Medulla oblongata (tissue), 1 donor: ENCODE results near the gene CBFB.
A peak's percentile ranks its signal among the peaks of the same experiment; 100 is the strongest.
"Not testable (repeated sequence)": the region's sequence is repeated elsewhere in the genome, so short reads cannot be mapped to it uniquely, and the experiment has no call there.

Experiments
- DNase-seq: peaks from one replicate; pipeline ENCODE4 v3.0.0-alpha.2; 2015; ENCODE audit errors: extremely low spot score

Gene CBFB

DNA sequence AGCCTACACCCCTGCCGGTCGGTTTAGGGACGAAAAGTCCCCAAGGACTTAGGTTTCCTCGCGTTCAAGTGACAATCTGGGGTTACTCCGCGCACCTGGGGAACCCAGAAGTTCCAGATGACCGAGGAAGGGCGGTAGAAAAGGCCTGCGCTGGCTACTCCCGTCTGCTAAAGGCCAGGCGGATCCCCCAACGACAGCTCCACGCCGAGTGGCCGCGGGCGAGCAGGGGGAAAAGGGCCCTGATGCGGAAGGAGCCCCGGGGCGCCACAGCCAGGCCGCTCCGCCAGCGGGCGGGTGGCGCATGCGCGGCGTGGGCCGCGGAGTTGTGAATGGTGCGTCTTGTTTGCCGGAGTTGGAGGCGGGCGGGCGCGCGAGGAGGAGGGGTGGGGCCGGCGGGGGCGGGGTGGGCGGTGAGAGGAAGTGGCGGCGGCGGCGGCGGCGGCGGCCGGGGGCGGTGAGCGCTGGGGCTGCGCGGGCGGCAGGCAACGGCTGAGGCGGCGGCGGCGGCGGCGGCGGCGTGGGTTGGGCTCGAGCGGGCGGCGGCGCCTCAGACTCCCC, at the start of gene CBFB:
CBFB (plus strand) TSS at position 454 of the 558 bp plus-strand sequence. CDS start 259 bp downstream, outside the sequence.
- DNase-seq = peak; percentile 91

DNA sequence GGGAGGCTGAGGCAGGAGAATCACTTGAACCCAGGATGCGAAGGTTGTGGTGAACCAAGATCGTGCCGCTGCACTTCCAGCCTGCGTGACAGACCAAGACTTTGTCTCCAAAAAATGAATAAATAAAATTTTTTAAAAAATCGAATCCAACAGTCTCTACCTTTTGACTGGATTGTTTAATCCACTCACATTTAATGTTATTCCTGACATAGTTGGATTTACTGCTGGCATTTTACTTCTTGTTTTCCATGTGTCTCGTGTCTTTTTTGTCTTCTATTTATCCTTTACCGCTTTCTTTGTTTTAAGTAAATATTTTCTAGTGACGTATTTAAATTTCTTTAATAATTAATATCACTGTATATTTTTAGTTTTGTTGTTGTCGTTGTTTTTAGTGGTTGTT, 45.9 kb upstream of the CBFB start:
- DNase-seq = no peak

DNA sequence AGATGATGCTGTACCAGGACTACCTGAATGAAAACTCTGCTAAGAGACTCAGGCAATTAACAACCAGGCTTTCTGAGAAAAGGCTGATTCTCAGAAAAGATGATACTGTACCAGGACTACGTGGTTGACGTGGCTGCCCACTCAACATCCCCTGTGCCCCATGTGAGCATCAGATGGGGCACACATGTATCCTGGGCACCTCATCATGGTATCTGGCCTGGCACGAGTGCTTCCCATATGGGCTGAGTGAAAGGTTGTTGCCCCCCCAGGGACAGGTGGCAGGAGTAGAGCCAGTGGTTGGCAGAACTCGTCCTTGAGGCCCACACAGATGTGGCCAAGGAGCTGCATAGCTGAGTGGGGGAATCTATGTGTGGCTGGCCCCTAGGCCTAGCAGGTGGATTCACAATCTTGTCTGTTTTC, 44.0 kb upstream of the CBFB start:
- DNase-seq = no peak

DNA sequence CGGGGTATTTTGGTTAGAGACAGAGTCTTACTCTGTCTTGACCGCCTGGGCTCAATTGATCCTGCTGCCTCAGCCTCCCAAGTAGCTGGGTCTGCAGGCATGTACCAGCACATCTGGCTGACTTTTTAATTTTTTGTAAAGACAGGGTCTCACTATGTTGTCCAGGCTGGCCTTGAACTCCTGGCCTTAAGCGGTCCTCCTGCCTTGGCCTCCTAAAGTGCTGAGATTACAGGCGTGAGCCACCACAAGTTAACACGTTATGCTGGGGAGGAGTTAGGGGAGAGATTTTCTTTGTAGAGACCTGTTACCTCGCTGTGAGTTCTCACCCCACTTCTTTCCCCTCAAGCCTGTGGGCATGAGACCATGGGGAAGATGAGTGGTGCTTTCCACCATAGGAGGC, 42.4 kb upstream of the CBFB start:
- no peak for DNase-seq

DNA sequence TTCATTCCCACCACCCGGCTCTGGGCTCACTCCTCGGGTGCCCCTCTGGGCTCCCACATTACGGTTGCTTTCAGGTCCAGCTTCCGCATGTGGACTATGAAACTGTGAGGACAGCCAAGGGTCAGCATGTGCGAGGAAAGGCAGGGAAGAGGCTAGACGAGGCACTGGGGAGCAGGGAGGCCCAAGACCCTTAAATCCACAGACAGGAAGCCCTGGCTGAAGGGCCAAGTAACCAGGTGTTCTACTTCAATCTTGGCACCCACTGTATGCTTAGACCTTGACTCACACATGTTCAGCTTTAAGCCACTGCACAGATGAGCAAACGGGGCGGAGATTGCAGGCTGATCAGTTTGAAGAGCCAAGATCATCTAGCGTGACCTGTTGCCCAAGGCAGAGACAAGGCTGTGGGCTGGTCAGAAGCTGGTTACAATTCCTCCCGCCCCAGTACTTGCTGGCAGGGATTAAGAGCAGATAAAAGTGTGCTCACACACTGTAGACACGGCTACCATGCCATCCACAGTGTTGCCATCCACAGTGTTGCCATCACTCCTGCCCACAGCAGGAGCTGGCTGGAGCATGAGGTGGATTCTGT, 40.7 kb upstream of the CBFB start, which contains the start of gene CES4A:
CES4A (plus strand) TSS at position 393 of the 592 bp plus-strand sequence; CDS start at position 577, 184 bp downstream.
- DNase-seq = no peak

DNA sequence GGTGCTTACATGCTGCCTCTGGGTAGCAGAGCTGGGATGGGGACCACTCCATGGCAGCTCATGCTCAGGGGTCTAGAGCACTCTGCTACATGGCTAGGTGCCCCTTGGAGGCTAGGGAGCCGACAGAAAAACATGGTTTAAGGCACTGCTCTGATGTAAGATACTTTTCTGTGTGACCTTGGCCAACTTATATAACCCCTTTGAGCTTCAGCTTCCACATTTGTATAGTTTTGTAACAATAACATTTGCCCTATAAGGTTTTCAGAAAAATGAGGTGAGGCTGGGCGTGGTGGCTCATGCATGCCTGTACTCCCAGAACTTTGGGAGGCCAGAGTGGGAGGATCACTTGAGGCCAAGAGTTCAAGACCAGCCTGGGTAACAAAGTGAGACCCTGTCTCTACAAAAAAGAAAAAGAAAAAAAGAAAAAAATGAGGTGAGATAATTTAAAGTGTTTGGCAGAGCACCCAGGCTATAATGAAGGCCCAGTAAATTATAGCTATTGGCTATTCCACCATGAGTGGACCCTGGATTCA, 37.3 kb upstream of the CBFB start:
- DNase-seq = no peak

DNA sequence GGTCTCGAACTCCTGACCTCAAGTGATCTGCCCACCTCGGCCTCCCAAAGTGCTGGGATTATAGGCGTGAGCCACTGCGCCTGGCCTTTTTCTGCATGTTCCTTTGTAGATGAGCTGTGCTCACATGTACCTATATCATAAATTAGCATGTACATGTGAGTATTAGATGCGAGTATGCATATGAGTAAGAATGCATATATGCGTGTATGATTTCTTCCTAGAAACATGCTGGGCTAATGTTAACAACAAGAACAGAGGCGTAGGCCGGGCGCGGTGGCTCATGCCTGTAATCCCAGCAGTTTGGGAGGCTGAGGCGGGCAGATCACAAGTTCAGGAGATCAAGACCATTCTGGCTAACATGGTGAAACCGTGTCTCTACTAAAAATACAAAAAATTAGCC, 35.4 kb upstream of the CBFB start:
- DNase-seq = not testable (repeated sequence)

DNA sequence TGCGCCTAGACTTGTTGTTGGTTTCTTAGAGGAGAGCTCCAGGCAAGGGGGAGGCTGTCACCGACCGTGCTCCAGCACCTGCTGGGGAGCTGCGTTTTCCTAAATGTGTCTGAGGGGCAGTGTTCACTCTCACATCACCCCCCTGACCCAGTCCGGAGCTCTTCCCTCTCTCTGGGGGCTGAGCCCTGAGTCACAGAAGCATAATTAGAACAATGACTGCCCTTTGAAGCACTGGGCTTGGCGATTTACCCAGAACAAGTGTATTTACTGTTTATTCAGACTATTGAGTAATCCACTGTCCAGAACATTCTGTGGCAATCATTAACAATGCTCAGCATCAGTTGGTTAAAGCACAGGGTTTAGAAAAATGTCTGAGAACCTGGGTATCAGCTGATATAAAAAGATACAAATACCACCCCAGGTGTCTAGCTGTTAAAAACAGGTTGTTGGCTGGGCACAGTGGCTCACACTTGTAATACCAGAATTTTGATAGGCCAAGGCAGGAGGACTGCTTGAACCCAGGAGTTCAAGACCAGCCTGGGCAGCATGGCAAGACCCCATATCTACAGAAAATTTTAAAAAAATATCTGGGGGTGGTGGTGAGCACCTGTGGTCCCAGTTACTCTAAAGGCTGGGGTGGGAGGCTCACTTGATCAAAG, 32.5 kb upstream of the CBFB start:
- peak; percentile 97 for DNase-seq

DNA sequence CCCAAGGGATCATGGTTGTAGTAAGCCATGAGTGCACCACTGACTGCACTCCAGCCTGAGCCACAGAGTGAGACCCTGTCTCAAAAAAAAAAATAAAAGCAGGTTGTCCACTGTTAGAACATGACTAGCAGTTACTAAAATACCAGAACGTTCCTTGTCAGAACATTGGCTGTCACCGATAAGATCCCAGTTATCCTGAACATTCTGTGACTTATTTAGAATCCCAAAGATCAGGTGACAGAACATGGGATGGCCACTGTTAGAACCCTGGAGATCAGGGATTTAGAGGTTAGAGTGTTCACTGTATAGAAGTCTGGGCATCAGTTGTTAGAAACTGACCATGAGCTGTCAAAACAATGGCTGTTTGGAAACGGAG, 32.0 kb upstream of the CBFB start:
- peak; percentile 48 for DNase-seq

DNA sequence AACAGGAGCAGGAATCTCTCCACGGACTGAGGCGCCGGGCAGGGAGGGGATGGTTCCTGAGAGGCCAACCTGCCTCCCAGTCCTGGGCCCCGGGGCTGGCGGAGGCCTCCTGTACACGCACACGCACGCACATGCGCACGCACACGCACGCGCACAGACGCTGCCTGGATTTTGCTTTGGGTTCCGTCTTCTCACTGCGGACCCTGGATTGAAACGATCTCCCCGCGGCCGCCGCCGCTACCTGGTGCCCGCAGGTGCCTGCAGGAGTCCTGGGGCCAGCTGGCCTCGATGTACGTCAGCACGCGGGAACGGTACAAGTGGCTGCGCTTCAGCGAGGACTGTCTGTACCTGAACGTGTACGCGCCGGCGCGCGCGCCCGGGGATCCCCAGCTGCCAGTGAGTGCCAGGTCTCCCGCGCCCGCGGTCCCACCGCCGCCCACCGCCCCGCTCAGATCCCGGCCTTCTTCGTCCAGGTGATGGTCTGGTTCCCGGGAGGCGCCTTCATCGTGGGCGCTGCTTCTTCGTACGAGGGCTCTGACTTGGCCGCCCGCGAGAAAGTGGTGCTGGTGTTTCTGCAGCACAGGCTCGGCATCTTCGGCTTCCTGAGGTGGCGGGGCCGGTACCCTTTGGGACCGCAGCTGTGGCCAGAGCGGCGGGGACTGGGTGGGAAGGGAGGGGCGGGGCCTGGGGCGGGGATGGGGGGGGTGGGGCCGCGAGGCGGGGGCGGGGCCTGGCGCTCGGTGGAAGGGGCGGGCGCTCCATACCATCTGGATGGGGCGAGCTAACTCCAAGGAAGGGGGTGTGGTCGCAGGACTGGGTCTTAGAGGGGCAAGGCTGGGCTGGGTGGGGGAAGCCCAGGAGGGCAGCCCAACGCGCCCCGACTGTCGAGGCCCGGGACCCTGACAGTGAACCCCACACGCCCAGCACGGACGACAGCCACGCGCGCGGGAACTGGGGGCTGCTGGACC, 28.3 kb upstream of the CBFB start:
- peak; percentile 43 for DNase-seq

DNA sequence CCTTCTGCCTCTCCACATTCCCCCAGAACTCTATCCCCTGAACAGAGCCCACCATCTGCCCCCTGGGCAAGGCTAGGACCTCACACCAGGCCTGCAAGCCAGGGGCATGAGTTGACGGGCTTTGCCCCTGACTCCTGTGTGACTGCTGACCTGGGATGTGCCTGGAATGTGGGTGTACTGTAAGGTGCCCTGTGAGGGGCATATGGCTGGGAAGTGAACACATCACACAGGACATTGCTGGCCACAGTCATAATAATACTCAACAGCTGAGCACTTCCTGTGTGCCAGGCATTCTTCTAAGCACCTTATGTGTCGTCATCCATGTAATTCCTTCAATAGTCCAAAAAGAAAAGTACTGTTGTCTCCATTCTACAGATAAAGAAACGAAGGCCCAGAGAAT, 27.2 kb upstream of the CBFB start:
- no peak for DNase-seq

DNA sequence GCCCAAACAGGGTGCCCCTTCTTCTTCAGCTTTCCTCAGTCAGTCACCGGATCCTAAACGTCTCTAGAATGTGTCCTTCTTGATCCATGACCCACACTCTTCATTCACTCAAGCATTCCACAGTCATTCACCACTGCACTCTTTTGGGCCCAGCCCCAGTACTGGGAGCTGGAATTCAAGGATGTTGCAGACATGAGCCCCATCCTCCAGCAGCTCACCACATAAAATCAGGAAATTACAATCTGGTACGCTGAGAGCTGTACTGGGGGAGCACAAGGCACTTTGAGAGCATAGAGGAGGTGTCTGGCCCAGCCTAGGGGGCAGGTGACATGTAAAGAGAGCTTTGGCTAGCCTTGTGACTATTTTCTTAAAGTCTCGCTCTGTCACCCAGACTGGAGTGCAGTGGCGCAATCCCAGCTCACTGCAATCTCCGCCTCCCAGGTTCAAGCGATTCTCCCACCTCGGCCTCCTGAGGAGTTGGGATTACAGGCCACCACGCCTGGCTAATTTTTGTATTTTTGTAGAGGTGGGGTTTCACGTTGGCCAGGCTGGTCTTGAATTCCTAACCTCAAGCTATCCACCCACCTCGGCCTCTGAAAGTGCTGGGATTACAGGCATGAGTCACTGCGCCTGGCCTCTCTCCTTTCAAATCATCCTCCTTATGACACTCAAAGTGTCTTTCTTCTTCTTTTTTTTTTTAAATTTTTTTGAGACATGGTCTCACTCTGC, 21.9 kb upstream of the CBFB start:
- DNase-seq = no peak

DNA sequence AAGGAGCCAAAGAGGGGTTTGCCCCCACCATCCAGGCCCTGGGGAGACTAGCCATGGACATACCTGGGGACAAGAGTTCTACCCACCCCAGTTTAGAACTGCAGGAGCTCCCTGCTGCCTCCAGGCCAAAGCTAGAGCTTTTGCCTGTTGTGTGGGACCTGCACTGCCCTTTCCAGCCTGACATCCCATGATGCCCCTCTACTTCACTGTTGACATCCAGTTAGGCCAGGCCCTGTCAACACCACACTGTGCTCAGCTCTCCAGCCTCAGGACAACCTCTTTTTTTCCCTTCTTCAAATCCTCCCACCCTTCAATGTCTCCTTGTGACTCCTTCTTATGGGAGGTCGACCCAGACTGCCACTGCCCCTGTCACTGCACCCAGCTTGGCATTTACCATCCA, 19.8 kb upstream of the CBFB start:
- DNase-seq = no peak

DNA sequence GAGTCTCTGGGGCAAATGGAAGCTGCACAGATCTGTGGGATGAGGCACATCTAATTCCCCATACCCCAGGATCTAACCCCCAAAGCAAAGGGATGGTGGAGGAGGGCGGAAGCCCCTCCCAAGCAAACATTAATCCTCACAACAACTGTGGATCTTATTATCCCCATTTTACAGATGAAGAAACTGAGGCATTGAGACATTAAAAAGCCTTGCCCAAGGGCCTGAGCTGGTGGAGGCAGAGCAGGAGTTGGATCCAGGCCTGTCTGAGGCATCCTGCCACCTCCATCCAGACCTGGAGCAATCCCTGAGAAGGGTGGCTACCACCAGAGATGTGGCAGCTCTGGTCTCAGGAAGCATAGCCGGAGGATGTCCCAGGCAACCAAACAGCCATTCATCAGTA, 17.7 kb upstream of the CBFB start:
- DNase-seq = no peak

DNA sequence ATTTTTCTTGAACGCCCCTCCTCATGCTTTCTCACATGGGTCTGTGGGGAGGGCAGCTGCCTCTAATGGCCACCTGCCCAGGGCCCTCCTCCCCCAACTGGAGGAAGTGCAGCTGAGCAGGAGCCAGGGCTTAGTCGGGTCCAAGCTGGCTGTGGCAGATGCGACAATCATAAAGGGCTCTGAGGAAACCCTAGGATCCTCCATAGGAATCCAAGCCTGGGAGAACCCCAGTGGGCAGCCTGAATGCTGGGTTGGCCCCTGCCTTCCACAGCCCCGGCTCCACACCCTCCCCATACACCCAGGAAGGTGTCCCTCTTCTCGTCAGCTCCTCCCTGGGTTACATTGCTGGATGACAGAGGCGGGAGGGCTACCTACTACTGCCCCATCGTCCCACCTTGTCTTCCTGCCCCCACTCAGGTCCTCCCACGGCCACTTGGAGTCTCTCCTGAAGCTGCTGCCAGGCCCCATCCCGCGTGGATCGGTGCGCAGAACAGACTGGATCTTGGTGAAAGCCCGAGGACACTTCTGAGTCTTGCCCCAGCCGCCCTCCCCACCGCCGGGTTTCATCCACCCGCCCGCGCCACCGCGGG, 15.6 kb upstream of the CBFB start:
- DNase-seq = peak; percentile 57

DNA sequence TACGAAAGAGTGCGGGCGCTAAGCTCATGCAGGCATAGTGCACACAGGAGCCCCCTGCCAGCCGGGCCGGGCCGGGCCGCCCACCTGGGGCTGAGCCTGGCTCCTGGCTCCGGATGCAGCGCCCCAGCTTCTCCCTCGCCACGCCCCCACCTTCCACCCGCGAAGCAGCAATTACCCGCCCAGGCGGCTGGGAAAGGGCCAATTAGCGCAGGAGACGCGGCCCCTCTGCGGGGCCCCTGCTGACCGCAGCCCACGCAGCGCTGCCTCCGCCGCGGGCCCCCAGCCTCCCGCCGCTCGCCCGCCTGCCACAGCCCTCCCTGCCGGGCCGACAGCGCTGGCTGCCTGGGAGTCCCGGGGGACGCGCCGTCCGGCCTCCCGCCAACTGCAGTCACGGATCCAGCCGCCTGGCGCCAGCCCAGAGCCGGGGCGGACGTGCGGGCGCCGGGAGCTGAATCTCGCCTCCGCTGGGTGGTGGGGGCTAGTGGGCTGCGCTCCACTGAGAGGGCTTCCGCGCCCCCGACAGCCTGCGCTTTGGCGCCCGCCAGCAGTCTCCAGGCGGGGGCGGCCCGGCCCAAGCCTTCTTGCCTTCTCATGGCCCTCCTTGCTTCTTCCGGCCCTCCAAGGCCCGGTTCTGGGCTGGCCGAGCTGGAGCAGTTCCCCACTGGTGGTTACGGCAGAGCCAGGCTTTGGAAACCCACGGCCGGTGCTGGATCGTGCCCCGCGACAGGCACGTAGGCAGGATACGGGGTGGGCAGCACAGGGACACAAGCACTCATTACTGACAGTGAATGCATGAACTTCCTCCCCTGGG, 14.9 kb upstream of the CBFB start:
- DNase-seq = peak; percentile 58

DNA sequence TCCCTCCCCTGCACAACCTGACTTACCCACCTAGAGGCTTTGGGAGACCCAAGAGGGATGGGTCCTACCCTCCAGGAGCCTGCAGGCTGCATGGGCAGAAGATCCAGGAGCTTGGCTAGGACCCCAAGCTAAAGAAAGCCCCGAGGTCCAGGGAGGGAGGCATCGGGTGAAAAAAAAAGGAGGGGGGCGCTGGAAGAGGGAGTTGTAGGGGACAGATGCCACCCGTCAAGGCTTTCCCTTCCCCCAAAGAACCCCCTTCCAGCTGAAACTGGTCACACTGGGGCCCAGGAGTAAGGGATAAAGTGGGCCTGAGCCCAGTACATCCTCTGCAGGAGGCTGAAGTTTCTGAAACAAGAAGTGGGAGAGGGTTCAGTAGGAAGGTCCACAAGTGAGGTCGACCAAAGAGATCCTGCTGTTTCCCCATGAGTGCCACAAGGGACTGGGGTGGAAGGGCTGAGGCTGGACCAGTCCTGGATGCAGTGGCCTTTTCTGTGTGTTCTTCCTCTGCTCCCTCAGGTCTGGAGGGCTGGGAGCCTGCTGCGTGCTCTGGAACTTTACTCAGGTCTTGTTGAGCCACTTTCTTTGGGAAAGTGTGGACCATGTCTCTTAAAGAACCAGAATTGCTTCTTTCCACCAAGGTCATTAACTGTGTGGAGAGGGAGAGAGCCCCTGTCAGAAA, 14.2 kb upstream of the CBFB start:
- no peak for DNase-seq

DNA sequence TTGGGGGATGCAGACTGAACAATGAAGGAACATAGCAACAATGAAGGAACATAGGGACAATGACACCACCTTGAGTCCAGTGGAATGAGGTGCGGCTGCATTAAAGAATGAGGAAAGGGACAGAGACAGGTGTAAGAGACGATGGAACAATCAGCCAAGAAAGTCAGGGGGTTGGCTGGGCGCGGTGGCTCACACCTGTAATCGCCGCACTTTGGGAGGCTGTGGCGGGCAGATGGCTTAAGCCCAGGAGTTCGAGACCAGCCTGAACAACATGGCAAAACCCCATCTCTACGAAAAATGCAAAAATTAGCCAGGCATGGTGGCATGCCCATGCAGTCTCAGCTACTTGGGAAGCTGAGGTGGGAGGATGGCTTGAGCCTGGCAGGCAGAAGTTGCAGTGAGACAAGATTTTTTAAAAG, 13.6 kb upstream of the CBFB start:
- DNase-seq = no peak

DNA sequence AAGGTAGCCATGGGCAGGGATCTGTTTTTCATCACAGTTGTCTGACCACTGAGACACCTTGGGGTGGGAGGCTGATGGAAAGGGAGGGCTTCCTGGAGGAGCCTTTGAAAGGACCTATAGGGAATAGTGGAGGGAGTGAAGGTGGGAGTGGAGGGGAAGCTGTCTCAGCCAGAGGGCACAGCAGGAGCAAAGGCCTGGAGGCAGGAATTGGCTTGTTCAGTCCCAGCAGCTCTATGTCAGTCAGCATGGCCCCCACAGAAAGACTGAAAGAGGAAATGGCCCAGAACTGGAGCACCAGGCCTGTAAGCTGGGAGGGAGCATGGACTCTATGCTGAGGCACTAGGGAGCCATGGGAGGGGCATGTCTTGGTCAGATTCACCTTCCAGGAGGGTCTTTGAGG, 12.8 kb upstream of the CBFB start:
- no peak for DNase-seq
